Stomach smooth muscle (tissue), 2 donors: ENCODE measurements around the gene PLCXD1.
"Not testable (repeated sequence)": the region's sequence is repeated elsewhere in the genome, so short reads cannot be mapped to it uniquely, and the experiment has no call there.

Source experiments
- H3K27ac ChIP-seq: one replicate; pipeline ENCODE4 v1.7.0; 2013; ENCODE audit warnings: mild to moderate bottlenecking, low read length, inconsistent platforms
- H3K27me3 ChIP-seq, 2 donors: one replicate each; pipeline ENCODE4 v1.7.0; 2013; ENCODE audit warnings: low read length in 2 of 2; ENCODE audit not compliant: insufficient read depth in 2 of 2, control insufficient read depth in 1 of 2
- H3K36me3 ChIP-seq, 2 donors: one replicate each; pipeline ENCODE4 v1.7.0; 2013; ENCODE audit warnings: low read length in 2 of 2; ENCODE audit not compliant: control insufficient read depth in 2 of 2, insufficient read depth in 2 of 2
- H3K4me1 ChIP-seq: one replicate; pipeline ENCODE4 v1.7.0; 2013; ENCODE audit warnings: low read length; ENCODE audit not compliant: control insufficient read depth, insufficient read depth
- H3K4me3 ChIP-seq, 2 donors: one replicate each; pipeline ENCODE4 v1.7.0; 2013; ENCODE audit warnings: low read length in 2 of 2
- H3K9ac ChIP-seq, 2 donors: one replicate each; pipeline ENCODE4 v1.7.0; 2013; ENCODE audit warnings: low read length in 2 of 2, mild to moderate bottlenecking in 1 of 2
- H3K9me3 ChIP-seq, 2 donors: one replicate each; pipeline ENCODE4 v1.7.0; 2013; ENCODE audit warnings: low read length in 2 of 2; ENCODE audit not compliant: control insufficient read depth in 2 of 2
- donor health status: healthy.
- donor health status: Pancreatic carcinoma.

PLCXD1 gene

DNA sequence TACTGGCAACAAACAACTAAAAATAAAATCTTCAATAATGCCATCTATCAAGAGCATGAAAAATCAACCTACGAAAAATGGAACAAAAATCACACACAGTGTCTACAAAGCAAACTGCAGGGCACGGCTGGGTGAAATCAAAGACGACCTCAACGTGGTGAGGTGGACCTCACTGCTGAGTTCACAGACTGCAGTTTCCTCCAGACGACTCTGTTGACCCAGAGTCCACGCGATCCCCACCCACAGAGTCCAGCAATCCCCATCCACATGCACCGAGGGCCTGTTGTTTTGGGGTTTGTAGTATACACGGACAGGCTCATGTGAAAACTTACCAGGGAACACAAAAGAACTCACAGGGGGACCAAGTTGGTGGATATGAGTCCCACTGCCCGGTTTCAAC is 68.5 kb downstream of the PLCXD1 start:
- no peak overlapping the region for H3K9ac ChIP-seq
- no peaks in the 10 kb centered on the region for H3K9me3 ChIP-seq
- no peaks in the 10 kb centered on the region for H3K36me3 ChIP-seq
- H3K4me1 ChIP-seq: no peaks in the 10 kb centered on the region
- H3K27me3 ChIP-seq: no peaks in the 10 kb centered on the region
- no peak overlapping the region for H3K27ac ChIP-seq
- H3K4me3 ChIP-seq: no peak overlapping the region

- Histone ChIP-seq H3K4me3 (no peak overlapping the region), H3K36me3 (no peaks in the 10 kb centered on the region)
These were observed 69.0 kb downstream of the PLCXD1 start for GRCh38 chrX:350148-350533.

GRCh38 chrX:350534-351323 is 69.5 kb downstream of the PLCXD1 start:
- Histone ChIP-seq H3K9ac (no peak overlapping the region), H3K9me3 (no peaks in the 10 kb centered on the region)

More at GRCh38 chrX:350148-350533, 69.0 kb downstream of the PLCXD1 start:
- no peaks in the 10 kb centered on the region for H3K9me3 ChIP-seq
- H3K4me1 ChIP-seq: no peaks in the 10 kb centered on the region
- no peak overlapping the region for H3K27ac ChIP-seq
- no peak overlapping the region for H3K9ac ChIP-seq
- no peaks in the 10 kb centered on the region for H3K27me3 ChIP-seq

DNA sequence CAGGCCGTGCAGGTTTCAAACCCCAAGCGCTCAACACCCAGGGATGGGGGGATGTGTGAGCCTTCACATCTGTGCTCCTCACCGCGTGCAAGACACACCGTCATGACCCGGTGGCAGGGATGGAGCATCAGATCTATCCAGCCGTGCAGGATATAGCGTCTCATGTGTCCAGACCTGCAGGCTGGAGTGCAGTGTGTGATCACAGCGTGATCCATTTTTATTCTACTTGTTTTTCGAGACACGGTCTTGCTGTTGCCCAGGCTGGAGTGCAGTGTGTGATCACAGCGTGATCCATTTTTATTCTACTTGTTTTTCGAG is 70.1 kb downstream of the PLCXD1 start:
- not testable (repeated sequence) for H3K27ac ChIP-seq, H3K4me1 ChIP-seq, H3K36me3 ChIP-seq, H3K9ac ChIP-seq, H3K9me3 ChIP-seq, H3K27me3 ChIP-seq, H3K4me3 ChIP-seq

More at GRCh38 chrX:350534-351323, 69.5 kb downstream of the PLCXD1 start:
- no peak overlapping the region for H3K27ac ChIP-seq
- no peaks in the 10 kb centered on the region for H3K4me1 ChIP-seq
- H3K27me3 ChIP-seq: no peaks in the 10 kb centered on the region
- no peak overlapping the region for H3K4me3 ChIP-seq
- H3K36me3 ChIP-seq: no peaks in the 10 kb centered on the region

DNA sequence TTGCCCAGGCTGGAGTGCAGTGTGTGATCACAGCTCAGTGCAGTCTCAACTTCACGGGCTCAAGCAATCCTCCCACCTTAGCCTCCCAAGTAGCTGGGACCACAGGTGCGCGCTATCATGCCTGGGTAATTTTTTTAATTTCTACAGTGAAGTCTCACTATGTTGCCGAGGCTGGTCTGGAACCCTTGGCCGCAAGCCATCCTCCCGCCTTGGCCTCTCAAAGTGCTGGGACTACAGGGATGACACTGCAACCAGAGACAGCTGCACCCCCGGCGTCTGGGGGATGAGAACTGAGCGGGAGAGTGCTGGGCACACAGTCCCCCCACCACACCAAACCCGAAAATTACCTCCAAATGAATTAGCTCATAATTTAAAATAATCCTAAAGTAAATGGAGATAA is 70.6 kb downstream of the PLCXD1 start:
- no peaks in the 10 kb centered on the region for H3K4me1 ChIP-seq
- H3K36me3 ChIP-seq: no peaks in the 10 kb centered on the region
- no peak overlapping the region for H3K27ac ChIP-seq
- no peak overlapping the region for H3K4me3 ChIP-seq
- no peak overlapping the region for H3K9ac ChIP-seq
- H3K9me3 ChIP-seq: no peaks in the 10 kb centered on the region
- no peaks in the 10 kb centered on the region for H3K27me3 ChIP-seq

- no peaks in the 10 kb centered on the region for H3K36me3 ChIP-seq
- H3K4me1 ChIP-seq: no peaks in the 10 kb centered on the region
- no peak overlapping the region for H3K27ac ChIP-seq
- no peaks in the 10 kb centered on the region for H3K27me3 ChIP-seq
- H3K9me3 ChIP-seq: no peaks in the 10 kb centered on the region
- H3K9ac ChIP-seq: no peak overlapping the region
- H3K4me3 ChIP-seq: no peak overlapping the region
These were observed 71.0 kb downstream of the PLCXD1 start for GRCh38 chrX:352181-352580.

DNA sequence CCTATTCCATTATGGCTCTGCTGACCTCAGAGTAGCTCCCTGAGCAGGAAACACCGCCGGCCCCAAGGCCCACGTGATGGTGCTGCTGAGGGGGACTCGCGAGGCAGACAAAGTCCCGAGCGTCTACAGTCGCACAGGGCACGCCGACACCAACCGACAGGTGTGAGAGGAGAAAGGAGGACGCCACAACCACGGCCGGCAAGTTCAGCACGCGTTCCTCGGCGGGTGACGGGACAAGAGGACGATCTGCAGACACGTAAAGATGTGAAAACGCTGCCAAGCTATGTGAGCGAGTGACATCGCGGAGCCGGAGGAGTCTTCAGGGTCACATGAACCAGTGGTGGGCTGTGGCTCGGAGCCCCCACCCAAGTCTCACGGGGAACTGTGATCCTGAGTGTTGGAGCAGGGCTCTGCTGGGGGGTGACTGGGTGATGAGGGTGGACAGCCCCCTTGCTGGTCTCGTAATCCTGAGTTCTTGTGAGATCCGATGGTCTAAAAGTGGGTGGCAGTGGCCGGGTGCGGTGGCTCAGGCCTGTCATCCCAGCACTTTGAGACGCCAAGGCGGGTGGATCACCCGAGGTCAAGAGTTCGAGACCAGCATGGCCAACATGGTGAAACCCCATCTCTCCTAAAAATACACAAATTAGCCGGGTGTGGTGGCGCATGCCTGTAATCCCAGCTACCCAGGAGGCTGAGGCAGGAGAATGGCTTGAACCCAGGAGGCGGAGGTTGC is 71.6 kb downstream of the PLCXD1 start:
- no peak overlapping the region for H3K27ac ChIP-seq
- no peak overlapping the region for H3K9ac ChIP-seq
- no peaks in the 10 kb centered on the region for H3K36me3 ChIP-seq
- H3K4me3 ChIP-seq: no peak overlapping the region
- no peaks in the 10 kb centered on the region for H3K4me1 ChIP-seq
- no peaks in the 10 kb centered on the region for H3K27me3 ChIP-seq
- H3K9me3 ChIP-seq: no peaks in the 10 kb centered on the region
